Iris pigment epithelial cell (primary cell): ENCODE results near the gene LANCL1.
A peak's percentile ranks its signal among the peaks of the same experiment; 100 is the strongest.
"Not testable (repeated sequence)": the region's sequence is repeated elsewhere in the genome, so short reads cannot be mapped to it uniquely, and the experiment has no call there.

Source experiments
- DNase-seq: peaks from one replicate; pipeline ENCODE4 v3.0.0-alpha.2; 2011; ENCODE audit warnings: low read depth

Gene LANCL1

GRCh38 chr2:210459880-210460279 lies 16.7 kb downstream of the LANCL1 start:
- DNase-seq = no peak

GRCh38 chr2:210459407-210459806 lies 17.2 kb downstream of the LANCL1 start:
- no peak for DNase-seq

- DNase-seq = no peak
These were observed 18.2 kb downstream of the LANCL1 start for GRCh38 chr2:210458395-210458794.

GRCh38 chr2:210456571-210456970 lies 20.0 kb downstream of the LANCL1 start:
- DNase-seq = no peak

GRCh38 chr2:210454336-210454735 lies 22.2 kb downstream of the LANCL1 start:
- no peak for DNase-seq

GRCh38 chr2:210452194-210452593 lies 24.4 kb downstream of the LANCL1 start:
- DNase-seq = no peak

- DNase-seq = not testable (repeated sequence)
These were observed 25.6 kb downstream of the LANCL1 start for GRCh38 chr2:210450942-210451341.

- no peak for DNase-seq
These were observed 30.8 kb downstream of the LANCL1 start for GRCh38 chr2:210445732-210446131.

GRCh38 chr2:210445116-210445707 lies 31.3 kb downstream of the LANCL1 start:
- peak; percentile 12 for DNase-seq

GRCh38 chr2:210443527-210443926 lies 33.0 kb downstream of the LANCL1 start:
- DNase-seq = no peak

GRCh38 chr2:210442878-210443277 lies 33.7 kb downstream of the LANCL1 start:
- no peak for DNase-seq

GRCh38 chr2:210442457-210442856 lies 34.1 kb downstream of the LANCL1 start:
- DNase-seq = no peak

- DNase-seq = no peak
These were observed 36.4 kb downstream of the LANCL1 start for GRCh38 chr2:210440206-210440605.

- DNase-seq = no peak
These were observed 41.1 kb downstream of the LANCL1 start for GRCh38 chr2:210435439-210435838.

GRCh38 chr2:210432633-210433032 lies 43.9 kb downstream of the LANCL1 start:
- no peak for DNase-seq

- DNase-seq = no peak
These were observed 47.0 kb downstream of the LANCL1 start for GRCh38 chr2:210429403-210430137.

- peak; percentile 23 for DNase-seq
These were observed 48.0 kb downstream of the LANCL1 start for GRCh38 chr2:210428393-210429179.

- DNase-seq = not testable (repeated sequence)
These were observed 49.2 kb downstream of the LANCL1 start for GRCh38 chr2:210427309-210427708.

- no peak for DNase-seq
These were observed 54.2 kb downstream of the LANCL1 start for GRCh38 chr2:210422366-210422765.

GRCh38 chr2:210421916-210422315 lies 54.6 kb downstream of the LANCL1 start:
- peak; percentile 83 for DNase-seq

GRCh38 chr2:210412660-210413059 lies 63.9 kb downstream of the LANCL1 start:
- no peak for DNase-seq

GRCh38 chr2:210410542-210410941 lies 66.0 kb downstream of the LANCL1 start:
- no peak for DNase-seq

GRCh38 chr2:210399440-210400041 lies 77.0 kb downstream of the LANCL1 start:
- peak; percentile 17 for DNase-seq
